Osteocyte (in vitro differentiated cells): ENCODE results near the gene STUM. TPM values are rescaled to one million over a fixed set of nuclear protein-coding genes. Genes with fewer than 3 reads are reported as not detected.

ENCODE experiments used
- DNase-seq: peaks from one replicate; pipeline ENCODE4 v3.0.0; 2021; ENCODE audit warnings: mixed read lengths; ENCODE audit not compliant: unreplicated experiment; ENCODE audit errors: extremely low spot score
- H3K27ac Mint-ChIP-seq: one replicate; pipeline ENCODE4 v1.8.0; 2021; ENCODE audit warnings: mild to moderate bottlenecking, mixed read lengths; ENCODE audit not compliant: unreplicated experiment
- H3K27me3 Mint-ChIP-seq: one replicate; pipeline ENCODE4 v1.8.0; 2021; ENCODE audit warnings: mixed read lengths; ENCODE audit not compliant: unreplicated experiment
- H3K36me3 Mint-ChIP-seq: one replicate; pipeline ENCODE4 v1.8.0; 2021; ENCODE audit warnings: mixed read lengths; ENCODE audit not compliant: unreplicated experiment
- H3K4me1 Mint-ChIP-seq: one replicate; pipeline ENCODE4 v1.8.0; 2021; ENCODE audit warnings: mixed read lengths; ENCODE audit not compliant: unreplicated experiment
- H3K4me3 Mint-ChIP-seq: one replicate; pipeline ENCODE4 v1.8.0; 2021; ENCODE audit warnings: mild to moderate bottlenecking, moderate library complexity, mixed read lengths; ENCODE audit not compliant: unreplicated experiment
- H3K9me3 Mint-ChIP-seq: one replicate; pipeline ENCODE4 v1.8.0; 2021; ENCODE audit warnings: mixed read lengths; ENCODE audit not compliant: unreplicated experiment
- CTCF ChIP-seq: fragments of 200-600 bp; sonication (generic); IDR thresholded peaks from 2 replicates; pipeline ENCODE4 v1.5.0; 2021; ENCODE audit warnings: antibody characterized with exemption, mild to moderate bottlenecking, moderate library complexity
- total RNA-seq: library from RNA; stranded (reverse); gene quantifications from 2 replicates; pipeline ENCODE4 v1.2.1, GENCODE V29; 2021

The STUM gene
- total RNA-seq, 1 donor from 2014 or later, result 0.35 TPM

GRCh38 chr1:226511296-226511695, 37.3 kb upstream of the STUM start:
- Mint-ChIP-seq H3K4me3 (no peak overlapping the region), H3K27me3 (peaks cover 52% of the 10 kb centered on the region), H3K9me3 (no peaks in the 10 kb centered on the region), H3K36me3 (no peaks in the 10 kb centered on the region), H3K27ac (no peak overlapping the region), H3K4me1 (no peaks in the 10 kb centered on the region)
- DNase-seq, result no peak
- TF ChIP-seq CTCF, result no peak

GRCh38 chr1:226512076-226512728, 36.4 kb upstream of the STUM start:
- no peaks in the 10 kb centered on the region for H3K4me1 Mint-ChIP-seq
- no peaks in the 10 kb centered on the region for H3K9me3 Mint-ChIP-seq
- H3K27me3 Mint-ChIP-seq, result peaks cover 50% of the 10 kb centered on the region
- TF ChIP-seq CTCF, result no peak
- DNase-seq, result no peak
- no peak overlapping the region for H3K27ac Mint-ChIP-seq
- H3K36me3 Mint-ChIP-seq, result no peaks in the 10 kb centered on the region
- H3K4me3 Mint-ChIP-seq, result no peak overlapping the region

GRCh38 chr1:226518375-226518774, 30.2 kb upstream of the STUM start:
- no peak for DNase-seq
- H3K9me3 Mint-ChIP-seq, result no peaks in the 10 kb centered on the region
- H3K27me3 Mint-ChIP-seq, result peaks cover 55% of the 10 kb centered on the region
- no peak overlapping the region for H3K4me3 Mint-ChIP-seq
- H3K4me1 Mint-ChIP-seq, result no peaks in the 10 kb centered on the region
- H3K27ac Mint-ChIP-seq, result no peak overlapping the region
- no peaks in the 10 kb centered on the region for H3K36me3 Mint-ChIP-seq
- TF ChIP-seq CTCF, result no peak

- DNase-seq, result no peak
- Mint-ChIP-seq H3K27ac (no peak overlapping the region), H3K9me3 (no peaks in the 10 kb centered on the region), H3K36me3 (no peaks in the 10 kb centered on the region), H3K4me1 (no peaks in the 10 kb centered on the region), H3K4me3 (no peak overlapping the region), H3K27me3 (peaks cover 55% of the 10 kb centered on the region)
- no peak for TF ChIP-seq CTCF
These were observed 29.4 kb upstream of the STUM start for GRCh38 chr1:226519135-226519534.

GRCh38 chr1:226519716-226520598, 28.6 kb upstream of the STUM start:
- no peak for TF ChIP-seq CTCF
- H3K27ac Mint-ChIP-seq, result no peak overlapping the region
- peaks cover 4% of the 10 kb centered on the region for H3K9me3 Mint-ChIP-seq
- no peak for DNase-seq
- H3K36me3 Mint-ChIP-seq, result no peaks in the 10 kb centered on the region
- H3K4me1 Mint-ChIP-seq, result no peaks in the 10 kb centered on the region
- H3K4me3 Mint-ChIP-seq, result no peak overlapping the region
- H3K27me3 Mint-ChIP-seq, result peaks cover 55% of the 10 kb centered on the region
